NCI-H1436 (cell line): Measurements from ENCODE around the gene ITPKC.

ENCODE experiments used
- DNase-seq: peaks from one replicate; lab custom pipeline; 2025; lab: John Stamatoyannopoulos, UW

ITPKC gene

DNA sequence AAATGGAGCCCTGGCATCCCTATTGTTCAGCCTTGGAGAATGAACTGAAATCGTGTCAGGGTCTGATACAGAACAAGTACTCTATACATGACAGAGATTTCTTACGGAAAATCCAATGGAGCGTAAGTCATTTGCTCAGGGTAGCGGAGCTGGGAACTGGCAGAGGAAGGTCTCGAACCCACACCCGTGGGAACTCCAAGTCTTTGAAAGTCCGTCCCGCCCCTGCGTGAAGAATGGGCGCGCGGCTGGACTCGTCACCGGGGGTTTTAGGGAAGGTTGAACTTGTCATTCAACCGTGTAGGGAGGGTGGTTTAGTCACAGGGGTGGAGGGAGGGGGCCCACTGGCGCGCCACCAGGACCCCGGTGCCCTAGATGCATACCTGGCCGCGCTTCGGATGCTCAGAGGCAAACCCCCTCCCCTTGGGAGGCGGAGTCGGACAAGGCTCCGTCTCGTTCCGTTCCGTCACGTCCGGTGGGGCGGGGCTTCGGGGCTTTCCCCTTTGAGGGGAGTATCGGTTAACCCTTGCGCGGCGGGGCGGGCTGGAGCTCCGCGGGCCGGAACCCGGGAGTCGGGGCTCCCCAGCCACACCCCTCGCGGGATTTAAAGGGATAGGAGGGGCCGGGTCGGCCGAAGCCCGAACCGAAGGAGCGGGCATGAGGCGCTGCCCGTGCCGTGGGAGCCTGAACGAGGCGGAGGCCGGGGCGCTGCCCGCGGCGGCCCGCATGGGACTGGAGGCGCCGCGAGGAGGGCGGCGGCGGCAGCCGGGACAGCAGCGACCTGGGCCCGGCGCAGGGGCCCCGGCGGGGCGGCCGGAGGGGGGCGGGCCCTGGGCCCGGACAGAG is at the start of gene ITPKC, which contains the start of gene COQ8B:
Gene ITPKC (plus strand): TSS at position 631 of the 843 bp plus-strand sequence. CDS start 24 bp downstream, at position 655.
Gene COQ8B (minus strand): TSS at position 405 of the 843 bp plus-strand sequence. CDS start 2,254 bp downstream, outside the sequence.
- peak; percentile 99 for DNase-seq

DNA sequence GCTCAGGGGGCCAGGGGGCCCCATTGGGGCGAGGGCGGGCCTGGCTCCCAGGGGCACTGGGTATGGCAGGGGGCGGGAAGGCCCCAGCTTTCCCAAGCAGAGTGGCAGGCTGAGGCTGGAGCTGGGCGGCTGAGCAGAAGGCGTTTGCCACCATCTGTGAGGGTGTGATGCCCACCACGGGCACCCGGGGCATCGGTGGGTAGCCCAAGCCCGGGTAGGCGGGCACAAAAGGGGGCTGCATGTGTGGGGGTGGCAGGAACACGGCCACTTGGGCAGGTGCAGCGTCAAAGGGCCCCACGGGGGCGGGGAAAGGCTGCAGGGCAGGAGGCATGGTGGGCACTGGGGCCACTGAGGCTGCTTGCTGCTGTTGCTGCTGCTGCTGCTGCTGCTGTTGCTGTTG is 49.3 kb upstream of the ITPKC start:
- DNase-seq: no peak

DNA sequence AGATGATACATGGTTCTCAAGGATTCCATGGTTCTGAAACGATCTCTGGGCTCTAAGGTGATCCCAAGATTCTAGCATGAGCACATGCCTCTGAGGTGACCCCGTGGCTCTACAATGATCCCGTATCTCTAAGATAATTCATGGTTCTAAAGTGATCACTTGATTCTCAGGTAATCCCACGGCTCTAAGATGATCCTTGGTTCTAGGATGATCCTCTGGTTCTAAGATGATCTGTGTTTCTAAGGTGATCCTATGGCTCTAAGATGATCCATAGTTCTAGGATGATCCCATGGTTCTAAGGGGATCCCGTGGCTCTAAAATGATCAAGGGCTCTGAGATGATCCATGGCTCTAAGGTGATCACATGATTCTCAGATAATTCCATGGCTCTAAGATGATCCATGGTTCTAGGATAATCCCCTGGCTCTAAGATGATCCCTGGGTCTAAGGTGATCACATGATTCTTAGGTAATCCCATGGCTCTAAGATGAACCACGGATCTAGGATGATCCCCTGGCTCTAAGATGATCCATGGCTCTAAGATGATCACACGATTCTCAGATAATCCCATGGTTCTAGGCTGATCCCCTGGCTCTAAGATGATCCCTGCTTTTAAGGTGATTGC is 47.8 kb upstream of the ITPKC start:
- DNase-seq: no peak

- no peak for DNase-seq
Measured at GRCh38 chr19:40671404-40671803, 45.5 kb upstream of the ITPKC start.

- no peak for DNase-seq
Measured at GRCh38 chr19:40672038-40672437, 44.9 kb upstream of the ITPKC start.

DNA sequence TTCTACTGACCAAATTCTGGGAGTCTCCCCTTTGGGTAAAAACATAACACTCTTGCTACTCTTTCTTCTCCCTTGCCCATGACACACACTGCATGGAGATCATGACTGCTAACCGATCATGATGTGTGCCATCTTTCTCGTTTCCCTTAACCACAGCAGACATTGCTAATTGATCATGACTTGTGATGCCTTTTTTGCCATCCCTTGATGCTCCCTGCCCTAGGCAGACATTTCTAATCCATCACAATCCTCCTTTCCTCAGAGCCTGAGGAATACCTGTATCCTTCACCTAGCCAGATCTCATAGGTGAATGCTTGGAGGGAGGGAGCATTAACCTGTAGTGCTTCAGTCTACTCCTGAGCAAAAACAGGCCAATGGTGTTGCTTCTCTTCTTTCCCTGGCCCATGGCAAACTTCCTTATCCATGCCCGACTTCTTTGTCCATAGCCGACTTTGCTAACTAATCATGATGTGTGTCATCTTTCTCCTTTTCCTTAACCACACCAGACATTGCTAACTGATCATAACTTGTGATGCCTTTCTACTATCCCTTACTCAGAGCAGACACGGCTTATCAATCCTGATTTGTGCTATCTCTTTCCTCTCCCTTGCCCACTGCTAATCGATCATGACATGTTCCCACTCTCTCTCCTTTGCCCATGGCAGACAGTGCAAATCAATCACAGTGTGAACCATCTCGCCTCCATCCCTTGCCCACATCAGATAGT is 44.2 kb upstream of the ITPKC start:
- DNase-seq: no peak

GRCh38 chr19:40673397-40673796 is 43.5 kb upstream of the ITPKC start:
- DNase-seq: no peak

GRCh38 chr19:40674291-40674690 is 42.6 kb upstream of the ITPKC start:
- no peak for DNase-seq

- no peak for DNase-seq
Measured at GRCh38 chr19:40677156-40677555, 39.8 kb upstream of the ITPKC start.

DNA sequence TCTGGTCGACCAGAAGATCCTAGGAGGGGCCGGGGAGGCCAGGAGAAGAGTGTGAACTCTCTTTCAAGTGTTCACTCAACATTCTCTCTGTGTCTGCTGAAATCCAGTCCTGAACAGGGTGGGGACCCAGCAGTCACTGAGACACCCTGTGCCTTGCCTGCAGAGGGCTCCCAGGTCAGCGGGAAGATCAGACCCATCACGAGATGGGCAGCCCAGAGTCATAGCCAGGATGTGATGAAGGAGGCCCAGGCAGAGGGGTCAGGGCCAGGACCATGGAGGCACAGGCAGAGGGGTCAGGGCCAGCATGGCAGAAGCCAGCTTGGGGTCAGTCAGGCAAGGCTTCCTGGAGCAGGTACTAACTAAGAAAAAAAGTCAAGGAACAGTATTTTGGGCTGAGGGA is 35.9 kb upstream of the ITPKC start:
- DNase-seq: no peak

DNA sequence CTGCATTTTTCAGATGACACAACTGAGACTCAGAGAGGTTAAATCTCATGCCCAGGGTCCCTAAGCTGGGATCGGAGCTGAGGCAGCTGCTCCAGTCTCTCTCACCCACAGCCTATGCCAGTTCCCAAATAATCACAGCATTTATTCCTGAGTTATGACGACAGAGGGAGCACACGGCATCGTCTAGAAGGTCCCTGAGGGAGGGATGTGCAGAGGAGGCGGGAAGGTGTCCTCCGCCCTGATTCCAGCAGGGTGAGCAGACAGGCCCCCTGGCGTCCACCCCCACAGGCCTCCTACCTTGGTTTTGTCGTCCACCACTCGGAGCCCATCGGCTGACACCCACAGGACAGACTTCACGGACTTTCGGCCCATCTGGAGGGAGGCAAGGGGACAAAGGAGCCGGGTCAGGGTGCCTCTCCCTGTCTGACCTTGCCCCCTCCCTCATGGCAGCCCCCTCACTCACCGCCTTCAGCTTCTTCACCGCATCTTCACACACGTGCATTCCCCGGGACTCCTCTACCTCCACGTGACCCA is 34.4 kb upstream of the ITPKC start:
- no peak for DNase-seq

DNA sequence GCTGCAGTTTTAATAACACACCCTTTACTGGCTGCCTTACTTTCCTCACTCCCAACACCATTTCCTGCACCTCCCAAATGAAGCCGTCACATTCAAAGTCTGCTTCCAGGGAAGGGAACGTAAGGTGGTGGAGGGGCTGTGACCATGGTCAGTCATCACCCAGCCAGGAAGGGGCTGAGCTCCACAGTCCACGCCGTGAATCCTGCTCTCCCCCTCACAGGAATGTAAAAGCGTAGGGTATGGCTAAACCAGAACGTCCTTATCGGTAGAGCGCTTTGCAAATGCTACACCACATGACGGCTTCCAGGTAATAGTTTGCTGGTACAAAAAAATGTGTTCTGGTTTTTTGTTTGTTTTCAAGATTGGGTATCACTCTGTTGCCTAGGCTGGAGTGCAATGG is 33.5 kb upstream of the ITPKC start:
- no peak for DNase-seq

DNA sequence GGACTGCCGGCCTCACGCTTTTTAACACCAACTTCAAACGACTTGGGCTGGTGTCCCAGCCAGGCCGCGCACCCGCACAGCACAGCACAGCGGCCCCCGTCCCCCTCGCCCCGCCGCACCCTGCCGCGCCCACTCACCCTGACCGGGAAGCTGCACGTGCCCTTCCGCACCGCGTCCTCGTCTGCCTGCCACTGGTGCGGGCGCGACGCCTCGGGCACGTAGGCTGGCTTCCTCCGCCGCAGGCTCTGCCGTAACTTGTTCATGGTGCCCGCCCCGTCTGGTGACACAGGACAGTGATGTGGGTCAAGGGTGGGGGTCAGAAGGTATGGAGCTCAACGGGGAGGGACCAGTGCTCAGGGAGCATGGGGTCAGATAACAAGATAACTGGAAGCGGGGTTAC is 32.6 kb upstream of the ITPKC start:
- DNase-seq: no peak

- no peak for DNase-seq
Measured at GRCh38 chr19:40685016-40685526, 31.8 kb upstream of the ITPKC start.

GRCh38 chr19:40685563-40685962 is 31.3 kb upstream of the ITPKC start:
- DNase-seq: no peak

GRCh38 chr19:40686882-40687524 is 29.9 kb upstream of the ITPKC start:
- DNase-seq: no peak

GRCh38 chr19:40687525-40688016 is 29.3 kb upstream of the ITPKC start:
- no peak for DNase-seq

DNA sequence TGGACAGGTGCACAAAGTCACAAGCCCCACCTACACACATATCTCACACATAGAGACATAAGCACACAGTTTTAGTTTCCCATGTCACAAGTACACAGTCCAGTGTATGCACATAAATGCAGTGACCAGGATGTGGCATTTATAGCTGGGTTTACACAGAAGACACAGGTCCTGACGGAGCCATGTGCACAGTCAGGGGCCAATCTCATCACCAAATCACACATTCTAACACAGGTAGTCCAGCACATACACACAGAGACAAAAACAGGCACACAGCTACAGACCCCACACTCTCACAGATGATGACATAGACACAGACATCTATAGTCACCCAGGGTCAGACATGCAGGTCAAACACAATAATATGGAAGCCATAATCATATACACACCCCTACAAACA is 28.6 kb upstream of the ITPKC start:
- no peak for DNase-seq

DNA sequence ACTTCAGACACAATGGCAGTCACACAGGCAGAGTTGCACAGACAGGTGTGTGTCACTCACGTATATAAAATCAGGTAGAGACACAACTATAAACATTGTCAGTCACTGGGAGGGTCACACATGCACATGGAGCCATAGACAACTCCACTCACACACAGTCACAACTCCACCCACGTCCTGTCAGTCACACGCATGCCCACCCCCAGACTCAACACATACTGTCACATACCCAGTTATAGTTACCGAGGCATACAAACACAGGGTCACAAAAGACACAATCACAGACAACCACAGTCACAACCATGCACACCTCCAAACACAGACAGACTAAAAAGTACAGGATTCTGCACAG is 27.9 kb upstream of the ITPKC start:
- no peak for DNase-seq

DNA sequence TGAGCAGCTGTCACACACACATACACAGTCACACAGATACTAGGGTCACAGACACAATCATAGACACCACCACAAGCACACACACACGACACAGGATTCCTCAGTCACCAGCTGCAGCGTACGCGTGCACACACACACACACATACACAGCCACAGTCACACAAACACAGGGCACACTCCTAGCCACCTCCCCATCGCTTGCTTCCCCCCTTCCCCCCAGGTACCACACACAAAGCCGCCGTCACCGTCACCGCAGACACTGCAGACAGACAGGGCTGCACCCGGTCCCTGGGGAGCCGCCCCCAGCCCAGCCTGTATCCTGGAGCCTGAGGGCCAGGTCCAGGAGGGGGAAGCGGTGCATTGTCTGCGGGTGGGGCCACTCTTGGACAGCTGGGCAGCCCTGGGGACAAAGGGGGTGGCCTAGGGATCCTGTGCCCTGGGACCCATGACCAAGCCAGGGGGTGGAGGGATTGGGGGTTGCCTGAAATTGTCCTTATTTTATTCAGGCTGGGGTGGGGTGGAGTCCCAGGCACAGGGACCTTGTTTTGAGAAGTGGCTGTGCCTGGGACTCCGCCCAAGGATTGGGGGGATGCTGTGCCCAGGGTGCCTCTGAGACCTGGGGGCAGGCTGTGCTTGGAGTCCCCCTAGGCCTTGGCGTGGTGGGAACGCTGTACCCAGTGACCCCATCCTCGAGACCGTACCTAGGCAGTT is 27.4 kb upstream of the ITPKC start:
- no peak for DNase-seq
